ENCODE data around the gene TMEM97.

The TMEM97 gene

GRCh38 chr17:28282596-28282995, 36.4 kb upstream of the TMEM97 start:
- Histone ChIP-seq H3K79me2 (ENCODE audit: insufficient read depth, low read length) (no peaks in the 10 kb centered on the region), H4K20me1 (ENCODE audit: insufficient read depth, low read length) (no peaks in the 10 kb centered on the region), H3K9ac (ENCODE audit: low read length) (no peak overlapping the region), H3K9me3 (ENCODE audit: low read length) (no peaks in the 10 kb centered on the region), H3K4me3 (ENCODE audit: low read depth, low read length, poor library complexity, severe bottlenecking) (no peak overlapping the region), H2AFZ (ENCODE audit: low read length) (no peak overlapping the region), H3K4me2 (ENCODE audit: low read length) (no peak overlapping the region), H3K36me3 (ENCODE audit: insufficient read depth, low read length) (no peaks in the 10 kb centered on the region), H3K4me1 (ENCODE audit: insufficient read depth, low read length, severe bottlenecking) (no peaks in the 10 kb centered on the region), H3F3A (ENCODE audit: insufficient read depth, low read length) (no peaks in the 10 kb centered on the region), H3K27me3 (ENCODE audit: insufficient read depth, low read length) (no peaks in the 10 kb centered on the region), H3K27ac (ENCODE audit: low read depth, low read length, poor library complexity, severe bottlenecking) (no peak overlapping the region), H3K9me2 (ENCODE audit: low read depth, low read length) (no peaks in the 10 kb centered on the region)
- TF ChIP-seq, protein P1, sequence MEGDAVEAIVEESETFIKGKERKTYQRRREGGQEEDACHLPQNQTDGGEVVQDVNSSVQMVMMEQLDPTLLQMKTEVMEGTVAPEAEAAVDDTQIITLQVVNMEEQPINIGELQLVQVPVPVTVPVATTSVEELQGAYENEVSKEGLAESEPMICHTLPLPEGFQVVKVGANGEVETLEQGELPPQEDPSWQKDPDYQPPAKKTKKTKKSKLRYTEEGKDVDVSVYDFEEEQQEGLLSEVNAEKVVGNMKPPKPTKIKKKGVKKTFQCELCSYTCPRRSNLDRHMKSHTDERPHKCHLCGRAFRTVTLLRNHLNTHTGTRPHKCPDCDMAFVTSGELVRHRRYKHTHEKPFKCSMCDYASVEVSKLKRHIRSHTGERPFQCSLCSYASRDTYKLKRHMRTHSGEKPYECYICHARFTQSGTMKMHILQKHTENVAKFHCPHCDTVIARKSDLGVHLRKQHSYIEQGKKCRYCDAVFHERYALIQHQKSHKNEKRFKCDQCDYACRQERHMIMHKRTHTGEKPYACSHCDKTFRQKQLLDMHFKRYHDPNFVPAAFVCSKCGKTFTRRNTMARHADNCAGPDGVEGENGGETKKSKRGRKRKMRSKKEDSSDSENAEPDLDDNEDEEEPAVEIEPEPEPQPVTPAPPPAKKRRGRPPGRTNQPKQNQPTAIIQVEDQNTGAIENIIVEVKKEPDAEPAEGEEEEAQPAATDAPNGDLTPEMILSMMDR (IDR thresholded peaks at IDR 0.05; ENCODE audit: low read length), result no peak
- no peak for TF ChIP-seq EZH2 (IDR thresholded peaks at IDR 0.05; ENCODE audit: borderline replicate concordance, low read length)

- Histone ChIP-seq H3K9me2 (ENCODE audit: low read depth, low read length) (no peaks in the 10 kb centered on the region), H3K27ac (ENCODE audit: low read depth, low read length, poor library complexity, severe bottlenecking) (no peak overlapping the region), H3K4me3 (ENCODE audit: low read depth, low read length, poor library complexity, severe bottlenecking) (no peak overlapping the region), H3F3A (ENCODE audit: insufficient read depth, low read length) (no peaks in the 10 kb centered on the region), H3K36me3 (ENCODE audit: insufficient read depth, low read length) (no peaks in the 10 kb centered on the region), H3K4me1 (ENCODE audit: insufficient read depth, low read length, severe bottlenecking) (no peaks in the 10 kb centered on the region), H3K27me3 (ENCODE audit: insufficient read depth, low read length) (no peaks in the 10 kb centered on the region), H2AFZ (ENCODE audit: low read length) (no peak overlapping the region), H3K4me2 (ENCODE audit: low read length) (no peak overlapping the region), H4K20me1 (ENCODE audit: insufficient read depth, low read length) (no peaks in the 10 kb centered on the region), H3K9ac (ENCODE audit: low read length) (no peak overlapping the region), H3K79me2 (ENCODE audit: insufficient read depth, low read length) (no peaks in the 10 kb centered on the region), H3K9me3 (ENCODE audit: low read length) (no peaks in the 10 kb centered on the region)
- TF ChIP-seq EZH2 (IDR thresholded peaks at IDR 0.05; ENCODE audit: borderline replicate concordance, low read length), result no peak
- TF ChIP-seq, protein P1 (IDR thresholded peaks at IDR 0.05; ENCODE audit: low read length), result no peak
These were observed 33.0 kb upstream of the TMEM97 start for GRCh38 chr17:28285965-28286364.

- Histone ChIP-seq H4K20me1 (ENCODE audit: insufficient read depth, low read length) (no peaks in the 10 kb centered on the region), H3K9ac (ENCODE audit: low read length) (no peak overlapping the region), H2AFZ (ENCODE audit: low read length) (no peak overlapping the region), H3K27me3 (ENCODE audit: insufficient read depth, low read length) (no peaks in the 10 kb centered on the region), H3K9me2 (ENCODE audit: low read depth, low read length) (no peaks in the 10 kb centered on the region), H3K4me1 (ENCODE audit: insufficient read depth, low read length, severe bottlenecking) (no peaks in the 10 kb centered on the region), H3F3A (ENCODE audit: insufficient read depth, low read length) (no peaks in the 10 kb centered on the region), H3K9me3 (ENCODE audit: low read length) (no peaks in the 10 kb centered on the region), H3K27ac (ENCODE audit: low read depth, low read length, poor library complexity, severe bottlenecking) (no peak overlapping the region), H3K36me3 (ENCODE audit: insufficient read depth, low read length) (no peaks in the 10 kb centered on the region), H3K79me2 (ENCODE audit: insufficient read depth, low read length) (no peaks in the 10 kb centered on the region), H3K4me3 (ENCODE audit: low read depth, low read length, poor library complexity, severe bottlenecking) (no peak overlapping the region), H3K4me2 (ENCODE audit: low read length) (no peak overlapping the region)
- TF ChIP-seq, protein P1 (IDR thresholded peaks at IDR 0.05; ENCODE audit: low read length), result no peak
- TF ChIP-seq EZH2 (IDR thresholded peaks at IDR 0.05; ENCODE audit: borderline replicate concordance, low read length), result no peak
These were observed 28.3 kb upstream of the TMEM97 start for GRCh38 chr17:28290703-28291102.

Measured in OCI-LY1 (cell line).